DOHH2 (cell line): Measurements from ENCODE around the gene LPGAT1.

Experiments
- H3F3A ChIP-seq: fragments of 200-600 bp; sonication (generic), shearing (Covaris generic); 2 replicates; pipeline ENCODE4 v1.6.0; 2016; ENCODE audit warnings: antibody characterized with exemption, mild to moderate bottlenecking; ENCODE audit not compliant: control insufficient read depth, insufficient read depth
- H3K27ac ChIP-seq: fragments of 200-600 bp; sonication (generic); 2 replicates; pipeline ENCODE4 v1.5.1; 2014; ENCODE audit warnings: low read depth, mild to moderate bottlenecking, low read length, moderate library complexity
- H3K27me3 ChIP-seq: fragments of 200-600 bp; sonication (generic); 2 replicates; pipeline ENCODE4 v1.6.1; 2014; ENCODE audit warnings: mild to moderate bottlenecking, low read length, mixed read lengths; ENCODE audit not compliant: control insufficient read depth
- H3K36me3 ChIP-seq: fragments of 200-600 bp; sonication (generic); 2 replicates; pipeline ENCODE4 v1.6.1; 2014; ENCODE audit warnings: mild to moderate bottlenecking, low read length, moderate library complexity, mixed read lengths; ENCODE audit not compliant: control insufficient read depth
- H3K4me1 ChIP-seq: fragments of 200-600 bp; sonication (generic); 2 replicates; pipeline ENCODE4 v1.6.1; 2014; ENCODE audit warnings: mild to moderate bottlenecking, low read length, mixed read lengths; ENCODE audit not compliant: control insufficient read depth
- H3K4me2 ChIP-seq: fragments of 200-600 bp; sonication (generic); 2 replicates; pipeline ENCODE4 v1.6.0; 2014; ENCODE audit warnings: mild to moderate bottlenecking, low read length, moderate library complexity
- H3K4me3 ChIP-seq: fragments of 200-600 bp; sonication (generic); 2 replicates; pipeline ENCODE4 v1.5.1; 2014; ENCODE audit warnings: mild to moderate bottlenecking, low read length, mixed read lengths
- H3K79me2 ChIP-seq: fragments of 200-600 bp; sonication (generic); 2 replicates; pipeline ENCODE4 v1.6.1; 2014; ENCODE audit warnings: mild to moderate bottlenecking, low read length, mixed read lengths; ENCODE audit not compliant: control insufficient read depth
- H3K9me2 ChIP-seq: fragments of 200-600 bp; sonication (generic); replicated peaks from 2 replicates; pipeline ENCODE4 v1.6.1; 2014; ENCODE audit warnings: mild to moderate bottlenecking, low read length, mixed read lengths; ENCODE audit not compliant: control insufficient read depth
- H3K9me3 ChIP-seq: fragments of 200-600 bp; sonication (generic); 2 replicates; pipeline ENCODE4 v1.6.1; 2014; ENCODE audit warnings: antibody characterized with exemption, low read length, mixed read lengths; ENCODE audit not compliant: control insufficient read depth, insufficient read depth
- H4K20me1 ChIP-seq: fragments of 200-600 bp; sonication (generic); 2 replicates; pipeline ENCODE4 v1.6.0; 2014; ENCODE audit warnings: low read depth, mild to moderate bottlenecking, antibody characterized with exemption, low read length, moderate library complexity; ENCODE audit not compliant: control insufficient read depth, insufficient read depth
- EZH2phosphoT487 ChIP-seq: fragments of 200-600 bp; sonication (generic); IDR thresholded peaks from 2 replicates; pipeline ENCODE4 v1.6.1; 2017; ENCODE audit warnings: borderline replicate concordance, mild to moderate bottlenecking, antibody characterized with exemption, low read length, moderate library complexity, mixed read lengths
- TF ChIP-seq, protein P1 (sequence below): fragments of 200-600 bp; sonication (generic); IDR thresholded peaks from one replicate; pipeline ENCODE4 v1.5.1; 2014; ENCODE audit warnings: antibody characterized with exemption, mild to moderate bottlenecking, low read depth, low read length; ENCODE audit not compliant: poor library complexity, severe bottlenecking

The LPGAT1 gene

DNA sequence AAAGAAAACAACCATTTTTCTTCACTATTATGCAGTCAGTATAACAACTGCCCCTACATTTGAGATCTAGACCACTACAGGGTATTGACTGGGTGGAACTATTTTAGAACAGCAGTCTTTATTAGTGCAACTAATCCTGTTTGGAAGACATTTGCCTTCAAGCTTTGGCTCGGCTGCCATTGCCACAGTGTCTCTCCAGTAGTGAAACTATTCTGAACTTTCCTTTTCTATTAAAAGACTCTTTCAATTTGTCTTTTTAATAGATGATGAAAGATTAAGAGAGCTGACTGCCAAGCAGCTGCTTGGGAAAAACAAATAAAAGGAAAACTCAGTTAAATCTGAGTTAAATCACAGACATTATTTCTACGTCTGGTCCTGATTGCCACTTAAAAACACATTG is 49.3 kb downstream of the LPGAT1 start:
- Histone ChIP-seq H3K4me3 (no peak overlapping the region), H3K79me2 (no peaks in the 10 kb centered on the region), H3K27me3 (no peaks in the 10 kb centered on the region), H3K9me3 (no peaks in the 10 kb centered on the region), H3K9me2 (no peaks in the 10 kb centered on the region), H3K27ac (no peak overlapping the region), H3K4me2 (no peak overlapping the region), H4K20me1 (no peaks in the 10 kb centered on the region), H3K36me3 (no peaks in the 10 kb centered on the region), H3F3A (no peaks in the 10 kb centered on the region), H3K4me1 (no peaks in the 10 kb centered on the region)
- no peak for TF ChIP-seq EZH2phosphoT487
- TF ChIP-seq, protein P1, sequence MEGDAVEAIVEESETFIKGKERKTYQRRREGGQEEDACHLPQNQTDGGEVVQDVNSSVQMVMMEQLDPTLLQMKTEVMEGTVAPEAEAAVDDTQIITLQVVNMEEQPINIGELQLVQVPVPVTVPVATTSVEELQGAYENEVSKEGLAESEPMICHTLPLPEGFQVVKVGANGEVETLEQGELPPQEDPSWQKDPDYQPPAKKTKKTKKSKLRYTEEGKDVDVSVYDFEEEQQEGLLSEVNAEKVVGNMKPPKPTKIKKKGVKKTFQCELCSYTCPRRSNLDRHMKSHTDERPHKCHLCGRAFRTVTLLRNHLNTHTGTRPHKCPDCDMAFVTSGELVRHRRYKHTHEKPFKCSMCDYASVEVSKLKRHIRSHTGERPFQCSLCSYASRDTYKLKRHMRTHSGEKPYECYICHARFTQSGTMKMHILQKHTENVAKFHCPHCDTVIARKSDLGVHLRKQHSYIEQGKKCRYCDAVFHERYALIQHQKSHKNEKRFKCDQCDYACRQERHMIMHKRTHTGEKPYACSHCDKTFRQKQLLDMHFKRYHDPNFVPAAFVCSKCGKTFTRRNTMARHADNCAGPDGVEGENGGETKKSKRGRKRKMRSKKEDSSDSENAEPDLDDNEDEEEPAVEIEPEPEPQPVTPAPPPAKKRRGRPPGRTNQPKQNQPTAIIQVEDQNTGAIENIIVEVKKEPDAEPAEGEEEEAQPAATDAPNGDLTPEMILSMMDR, result no peak

DNA sequence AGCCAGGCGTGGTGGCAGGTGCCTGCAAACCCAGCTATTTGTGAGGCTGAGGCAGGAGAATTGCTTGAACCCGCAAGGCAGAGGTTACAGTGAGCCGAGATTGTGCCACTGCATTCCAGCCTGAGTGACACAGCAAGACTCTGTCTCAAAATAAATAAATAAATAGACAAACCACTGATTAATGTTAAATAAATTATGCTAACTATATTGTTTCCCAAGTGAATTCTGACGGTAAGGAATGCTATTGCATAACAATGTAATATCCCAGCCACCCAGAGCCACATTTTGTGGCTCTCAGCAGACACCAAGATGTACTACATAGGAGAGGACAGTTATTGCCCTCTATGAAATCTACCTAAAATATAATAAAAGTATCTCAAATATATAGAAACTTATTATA is 55.4 kb downstream of the LPGAT1 start:
- H3K27me3 ChIP-seq, result no peaks in the 10 kb centered on the region
- no peak overlapping the region for H3K27ac ChIP-seq
- no peaks in the 10 kb centered on the region for H3K36me3 ChIP-seq

DNA sequence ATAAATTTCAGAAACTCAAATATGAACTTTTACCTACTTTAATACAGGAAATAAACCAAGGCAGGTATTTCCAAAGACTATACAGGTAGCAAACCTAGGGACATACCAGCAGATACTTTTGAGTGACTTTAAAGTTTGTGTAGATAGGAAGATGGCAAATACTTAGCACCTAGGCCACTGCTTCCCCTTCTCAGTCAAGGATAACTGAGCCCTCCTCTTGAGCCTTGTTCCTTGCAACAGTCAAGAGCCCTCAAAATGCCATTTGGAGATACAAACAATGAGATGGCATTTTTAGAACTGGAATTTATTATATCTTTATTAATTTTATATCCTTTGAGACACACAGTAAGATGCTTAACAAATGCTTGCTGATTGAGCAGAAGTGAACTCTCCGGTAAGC is 65.9 kb downstream of the LPGAT1 start:
- Histone ChIP-seq H3K27ac (no peak overlapping the region), H3K9me2 (no peaks in the 10 kb centered on the region), H3K4me2 (no peak overlapping the region), H3K36me3 (no peaks in the 10 kb centered on the region), H3K27me3 (no peaks in the 10 kb centered on the region), H3F3A (no peaks in the 10 kb centered on the region), H3K4me3 (no peak overlapping the region), H3K79me2 (no peaks in the 10 kb centered on the region), H3K4me1 (no peaks in the 10 kb centered on the region), H3K9me3 (no peaks in the 10 kb centered on the region), H4K20me1 (no peaks in the 10 kb centered on the region)
- TF ChIP-seq, protein P1, result no peak
- TF ChIP-seq EZH2phosphoT487, result no peak

More for the DNA sequence above, 55.4 kb downstream of the LPGAT1 start:
- TF ChIP-seq, protein P1, result no peak
- no peak for TF ChIP-seq EZH2phosphoT487
- H3K4me2 ChIP-seq, result no peak overlapping the region
- no peaks in the 10 kb centered on the region for H3K4me1 ChIP-seq
- no peak overlapping the region for H3K4me3 ChIP-seq
- H3K9me3 ChIP-seq, result no peaks in the 10 kb centered on the region
- H4K20me1 ChIP-seq, result no peaks in the 10 kb centered on the region
- H3F3A ChIP-seq, result no peaks in the 10 kb centered on the region
- H3K9me2 ChIP-seq, result no peaks in the 10 kb centered on the region
- no peaks in the 10 kb centered on the region for H3K79me2 ChIP-seq

DNA sequence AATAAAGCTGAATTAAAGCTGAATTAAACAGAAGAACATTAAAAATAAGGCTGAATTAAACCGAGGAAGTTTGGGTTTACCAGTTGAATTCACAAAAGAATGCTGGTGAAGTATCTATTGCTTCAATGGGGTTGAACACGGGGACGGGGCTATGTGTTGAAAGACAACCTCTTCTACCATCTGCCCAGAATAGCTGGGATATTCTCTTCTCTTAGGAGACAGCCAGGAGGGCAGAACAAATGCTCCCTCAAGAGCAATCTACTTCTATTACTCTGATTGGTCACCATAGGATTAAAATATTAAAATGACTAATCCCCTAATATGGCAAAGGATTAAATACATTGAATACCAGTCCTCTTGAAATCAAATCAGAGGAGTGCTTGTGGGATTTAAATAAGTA is 68.4 kb downstream of the LPGAT1 start:
- Histone ChIP-seq H3F3A (no peaks in the 10 kb centered on the region), H3K4me3 (no peak overlapping the region), H4K20me1 (no peaks in the 10 kb centered on the region), H3K36me3 (no peaks in the 10 kb centered on the region), H3K27me3 (no peaks in the 10 kb centered on the region), H3K27ac (no peak overlapping the region), H3K79me2 (no peaks in the 10 kb centered on the region), H3K4me2 (no peak overlapping the region), H3K9me2 (no peaks in the 10 kb centered on the region), H3K9me3 (no peaks in the 10 kb centered on the region), H3K4me1 (no peaks in the 10 kb centered on the region)
- TF ChIP-seq, protein P1, result no peak
- TF ChIP-seq EZH2phosphoT487, result no peak
